ENCODE results near the gene SLC4A9. TPM values are rescaled to one million over a fixed set of nuclear protein-coding genes. Genes with fewer than 3 reads are reported as not detected.

The SLC4A9 gene
- total and polyA plus RNA-seq, 8 donors, result 0.12 to 1.0 (median 0.32) TPM; not detected in 2

- H3K27me3 ChIP-seq, result no peaks in the 10 kb centered on the region
- no peak for ATAC-seq
- DNase-seq, result no peak
- no peaks in the 10 kb centered on the region for H3K9me3 ChIP-seq
- no peaks in the 10 kb centered on the region for H3K4me1 ChIP-seq
- no peak overlapping the region for H3K27ac ChIP-seq
- no peaks in the 10 kb centered on the region for H3K36me3 ChIP-seq
- intact Hi-C loops (cut with DNase I), result loop anchor here (10.0 kb wide), 3 partner anchors 128 to 352 kb away; partner anchors contain the start of genes CD14 (in 1 of the 3) and TMCO6 (in 1 of the 3)
- TF ChIP-seq CTCF (IDR thresholded peaks at IDR 0.05), result no peak
- H3K4me3 ChIP-seq, result no peak overlapping the region
- no peak for FAIRE-seq
- 80% methylated on average over 8 of the region's 8 CpGs for WGBS, 2 donors
Measured at GRCh38 chr5:140362311-140362710, 2.3 kb downstream of the SLC4A9 start.

GRCh38 chr5:140362875-140363630 is 3.1 kb downstream of the SLC4A9 start:
- no peak for FAIRE-seq
- H3K27ac ChIP-seq, result no peak overlapping the region
- peak; percentile 90 to 95 (median 92) for ATAC-seq
- H3K4me1 ChIP-seq, result no peaks in the 10 kb centered on the region
- H3K9me3 ChIP-seq, result no peaks in the 10 kb centered on the region
- H3K4me3 ChIP-seq, result peak overlapping the region in 2 of 4 donors; percentile 22 to 43
- 7 to 9% methylated on average over 29 of the region's 29 CpGs for WGBS, 2 donors
- DNase-seq, result peak; percentile 72 to 96 (median 88)
- peak; percentile 92 to 97 (median 96) for TF ChIP-seq CTCF (IDR thresholded peaks at IDR 0.05)
- no peaks in the 10 kb centered on the region for H3K27me3 ChIP-seq
- intact Hi-C loops (cut with DNase I), result loop anchor here (10.0 kb wide), 3 partner anchors 128 to 352 kb away; partner anchors contain the start of genes CD14 (in 1 of the 3) and TMCO6 (in 1 of the 3)
- no peaks in the 10 kb centered on the region for H3K36me3 ChIP-seq

GRCh38 chr5:140363631-140364471 is 3.9 kb downstream of the SLC4A9 start:
- FAIRE-seq (no peak), DNase-seq (no peak), ATAC-seq (no peak)
- no peaks in the 10 kb centered on the region for H3K27me3 ChIP-seq
- H3K4me1 ChIP-seq, result no peaks in the 10 kb centered on the region
- H3K36me3 ChIP-seq, result no peaks in the 10 kb centered on the region
- peak overlapping the region in 2 of 4 donors; percentile 22 to 43 for H3K4me3 ChIP-seq
- H3K9me3 ChIP-seq, result no peaks in the 10 kb centered on the region
- 49 to 51% methylated on average over 20 of the region's 20 CpGs for WGBS, 2 donors
- intact Hi-C loops (cut with DNase I), result loop anchor here (10.0 kb wide), 3 partner anchors 129 to 351 kb away; partner anchors contain the start of genes CD14 (in 1 of the 3) and TMCO6 (in 1 of the 3)
- H3K27ac ChIP-seq, result no peak overlapping the region
- TF ChIP-seq CTCF (IDR thresholded peaks at IDR 0.05), result no peak

GRCh38 chr5:140364472-140364765 is 4.4 kb downstream of the SLC4A9 start:
- H3K4me1 ChIP-seq, result no peaks in the 10 kb centered on the region
- ATAC-seq, result no peak
- no peak overlapping the region for H3K27ac ChIP-seq
- TF ChIP-seq CTCF (IDR thresholded peaks at IDR 0.05), result no peak
- intact Hi-C loops (cut with DNase I), result loop anchor here (10.0 kb wide), 3 partner anchors 130 to 350 kb away; partner anchors contain the start of genes CD14 (in 1 of the 3) and TMCO6 (in 1 of the 3)
- no peaks in the 10 kb centered on the region for H3K9me3 ChIP-seq
- DNase-seq, result no peak
- no peaks in the 10 kb centered on the region for H3K36me3 ChIP-seq
- no peak for FAIRE-seq
- no peak overlapping the region for H3K4me3 ChIP-seq
- no peaks in the 10 kb centered on the region for H3K27me3 ChIP-seq
- 82 to 88% methylated on average over 3 of the region's 3 CpGs for WGBS, 2 donors
